WTC11 (cell line): ENCODE results near the gene CADM2. TPM values are rescaled to one million over a fixed set of nuclear protein-coding genes. Genes with fewer than 3 reads are reported as not detected.

Experiments used
- ATAC-seq: fragments of 200-7000 bp; cut with Tn5 transposase; 2 replicates; pipeline ENCODE4 v1.10.0; 2021; ENCODE audit warnings: mild to moderate bottlenecking, moderate library complexity
- CTCF ChIA-PET: fragments of 300-600 bp; sonication (Branson Sonifier 250); formaldehyde crosslinking; loops from one replicate; lab custom pipeline; 2021; ENCODE audit warnings: antibody characterized with exemption; lab: Charles Lee
- POLR2A ChIA-PET: fragments of 350-600 bp; sonication (Branson Sonifier 250); formaldehyde crosslinking; loops from one replicate; lab custom pipeline; 2021; ENCODE audit warnings: antibody characterized with exemption; lab: Charles Lee
- DNase-seq: peaks from one replicate; pipeline ENCODE4 v3.0.0; 2021; ENCODE audit warnings: low spot score
- H3K27ac Mint-ChIP-seq: 2 replicates; pipeline ENCODE4 v1.8.0; 2021; ENCODE audit warnings: mixed read lengths
- H3K27me3 Mint-ChIP-seq: 2 replicates; pipeline ENCODE4 v1.8.0; 2021; ENCODE audit warnings: low read depth, mild to moderate bottlenecking, moderate library complexity, mixed read lengths
- H3K36me3 Mint-ChIP-seq: 2 replicates; pipeline ENCODE4 v1.8.0; 2021; ENCODE audit warnings: mixed read lengths
- H3K4me1 Mint-ChIP-seq: 2 replicates; pipeline ENCODE4 v1.8.0; 2022; ENCODE audit warnings: mixed read lengths
- H3K4me3 Mint-ChIP-seq: 2 replicates; pipeline ENCODE4 v1.8.0; 2021; ENCODE audit warnings: mild to moderate bottlenecking, moderate library complexity, mixed read lengths
- H3K9me3 Mint-ChIP-seq: 2 replicates; pipeline ENCODE4 v1.8.0; 2021; ENCODE audit warnings: mixed read lengths
- ELF4 ChIP-seq: sonication (generic); formaldehyde crosslinking; IDR thresholded peaks from 2 replicates; pipeline ENCODE4 v1.8.1; 2022; ENCODE audit warnings: low read depth, mild to moderate bottlenecking, moderate library complexity, missing genetic modification reagents
- ESRRA ChIP-seq: sonication (generic); formaldehyde crosslinking; IDR thresholded peaks from 2 replicates; pipeline ENCODE4 v1.8.1; 2022; ENCODE audit warnings: mild to moderate bottlenecking, missing genetic modification reagents, borderline replicate concordance
- FOXJ3 ChIP-seq: sonication (generic); formaldehyde crosslinking; IDR thresholded peaks from 2 replicates; pipeline ENCODE4 v1.9.0; 2021; ENCODE audit warnings: missing genetic modification reagents, mild to moderate bottlenecking, borderline replicate concordance
- GABPB1 ChIP-seq: sonication (generic); formaldehyde crosslinking; IDR thresholded peaks from 2 replicates; pipeline ENCODE4 v1.8.1; 2023; ENCODE audit warnings: mild to moderate bottlenecking, missing genetic modification reagents
- GRHL2 ChIP-seq: fragments of 250-450 bp; sonication (Bioruptor Pico); IDR thresholded peaks from 2 replicates; pipeline ENCODE4 v1.8.0; 2022; ENCODE audit warnings: mild to moderate bottlenecking, moderate library complexity; ENCODE audit not compliant: insufficient replicate concordance, severe bottlenecking
- IRF2 ChIP-seq: sonication (generic); formaldehyde crosslinking; IDR thresholded peaks from 2 replicates; pipeline ENCODE4 v1.8.0; 2022; ENCODE audit warnings: low read depth, missing genetic modification reagents, borderline replicate concordance
- JAZF1 ChIP-seq: fragments of 250-450 bp; sonication (Bioruptor Pico); IDR thresholded peaks from 2 replicates; pipeline ENCODE4 v1.9.0; 2021; ENCODE audit warnings: moderate library complexity, mild to moderate bottlenecking, inconsistent platforms
- MXD4 ChIP-seq: fragments of 250-450 bp; sonication (Bioruptor Pico); IDR thresholded peaks from 2 replicates; pipeline ENCODE4 v1.8.0; 2021; ENCODE audit warnings: mild to moderate bottlenecking, moderate library complexity, borderline replicate concordance
- NFATC4 ChIP-seq: fragments of 250-450 bp; sonication (Bioruptor Pico); IDR thresholded peaks from 2 replicates; pipeline ENCODE4 v1.9.0; 2021; ENCODE audit warnings: mild to moderate bottlenecking
- NR1H2 ChIP-seq: sonication (generic); formaldehyde crosslinking; IDR thresholded peaks from 2 replicates; pipeline ENCODE4 v1.9.0; 2021; ENCODE audit warnings: mild to moderate bottlenecking, moderate library complexity, missing genetic modification reagents
- SMAD4 ChIP-seq: sonication (generic); formaldehyde crosslinking; IDR thresholded peaks from 2 replicates; pipeline ENCODE4 v1.8.0; 2022; ENCODE audit warnings: mild to moderate bottlenecking, missing genetic modification reagents
- TCF7 ChIP-seq: sonication (generic); formaldehyde crosslinking; IDR thresholded peaks from 2 replicates; pipeline ENCODE4 v1.8.0; 2022; ENCODE audit warnings: mild to moderate bottlenecking, low read depth, missing genetic modification reagents, moderate library complexity
- TEAD1 ChIP-seq: sonication (generic); formaldehyde crosslinking; IDR thresholded peaks from 2 replicates; pipeline ENCODE4 v1.8.0; 2022; ENCODE audit warnings: mild to moderate bottlenecking, missing genetic modification reagents
- TEAD4 ChIP-seq: sonication (generic); formaldehyde crosslinking; IDR thresholded peaks from 2 replicates; pipeline ENCODE4 v1.8.0; 2022; ENCODE audit warnings: mild to moderate bottlenecking, missing genetic modification reagents
- TP53 ChIP-seq: sonication (generic); formaldehyde crosslinking; IDR thresholded peaks from 2 replicates; pipeline ENCODE4 v1.8.1; 2023; ENCODE audit warnings: mild to moderate bottlenecking, missing genetic modification reagents
- ZNF138 ChIP-seq: sonication (generic); formaldehyde crosslinking; conservative IDR thresholded peaks from 2 replicates; pipeline ENCODE4 v1.8.1; 2022; ENCODE audit warnings: mild to moderate bottlenecking, moderate library complexity, missing genetic modification reagents
- ZNF219 ChIP-seq: sonication (generic); formaldehyde crosslinking; IDR thresholded peaks from 2 replicates; pipeline ENCODE4 v1.8.0; 2023; ENCODE audit warnings: missing genetic modification reagents, mild to moderate bottlenecking, borderline replicate concordance
- total RNA-seq: library from RNA; stranded (reverse); gene quantifications from 3 replicates; pipeline ENCODE4 v1.2.3, GENCODE V29; 2021
- TF ChIP-seq, protein P1 (sequence below): sonication (generic); formaldehyde crosslinking; IDR thresholded peaks from 2 replicates; pipeline ENCODE4 v1.8.0; 2023; ENCODE audit warnings: missing genetic modification reagents
- TF ChIP-seq, protein P2 (sequence below): sonication (generic); formaldehyde crosslinking; IDR thresholded peaks from 2 replicates; pipeline ENCODE4 v1.8.1; 2023; ENCODE audit warnings: mild to moderate bottlenecking, missing genetic modification reagents
- TF ChIP-seq, protein P3 (sequence below): sonication (generic); formaldehyde crosslinking; IDR thresholded peaks from 2 replicates; pipeline ENCODE4 v1.8.1; 2023; ENCODE audit warnings: mild to moderate bottlenecking, moderate library complexity, missing genetic modification reagents
- TF ChIP-seq, protein P4 (sequence below): sonication (generic); formaldehyde crosslinking; IDR thresholded peaks from 2 replicates; pipeline ENCODE4 v1.8.0; 2023; ENCODE audit warnings: mild to moderate bottlenecking, missing genetic modification reagents
- TF ChIP-seq, protein P5 (sequence below): sonication (generic); formaldehyde crosslinking; IDR thresholded peaks from 2 replicates; pipeline ENCODE4 v1.8.0; 2022; ENCODE audit warnings: mild to moderate bottlenecking, missing genetic modification reagents
- TF ChIP-seq, protein P6 (sequence below): sonication (generic); formaldehyde crosslinking; IDR thresholded peaks from 2 replicates; pipeline ENCODE4 v1.8.0; 2022; ENCODE audit warnings: missing genetic modification reagents
- TF ChIP-seq, protein P7 (sequence below): sonication (generic); formaldehyde crosslinking; IDR thresholded peaks from 2 replicates; pipeline ENCODE4 v1.8.1; 2022; ENCODE audit warnings: low read depth, mild to moderate bottlenecking, moderate library complexity, missing genetic modification reagents, borderline replicate concordance

Gene CADM2
- total RNA-seq, 1 experiment from 2014 or later: 18.8 TPM

DNA sequence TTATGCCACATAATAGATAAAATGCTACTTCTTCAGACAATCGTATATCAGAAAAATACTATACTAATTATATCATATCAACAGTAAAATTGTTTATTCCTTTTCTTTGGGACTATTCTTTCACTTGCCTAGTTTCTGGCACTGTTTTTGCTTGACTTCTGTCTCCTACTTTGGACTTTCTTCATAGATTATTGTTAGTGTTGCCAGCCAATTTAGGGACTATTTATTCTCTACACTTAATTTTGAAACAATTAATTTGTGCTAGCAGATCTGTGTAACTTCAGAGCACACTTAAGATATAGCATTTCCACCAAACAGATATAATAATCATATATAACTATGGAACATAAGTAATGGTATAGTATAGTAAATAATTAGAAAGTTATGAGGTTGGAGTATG is 305.6 kb downstream of the CADM2 start:
- CTCF ChIA-PET: no interaction called here
- H3K4me1 Mint-ChIP-seq: no peaks in the 10 kb centered on the region
- H3K36me3 Mint-ChIP-seq: no peaks in the 10 kb centered on the region
- DNase-seq (no peak), ATAC-seq (no peak)
- H3K9me3 Mint-ChIP-seq: no peaks in the 10 kb centered on the region
- POLR2A ChIA-PET: no interaction called here
- H3K27ac Mint-ChIP-seq: no peak overlapping the region
- TF ChIP-seq, protein P1, sequence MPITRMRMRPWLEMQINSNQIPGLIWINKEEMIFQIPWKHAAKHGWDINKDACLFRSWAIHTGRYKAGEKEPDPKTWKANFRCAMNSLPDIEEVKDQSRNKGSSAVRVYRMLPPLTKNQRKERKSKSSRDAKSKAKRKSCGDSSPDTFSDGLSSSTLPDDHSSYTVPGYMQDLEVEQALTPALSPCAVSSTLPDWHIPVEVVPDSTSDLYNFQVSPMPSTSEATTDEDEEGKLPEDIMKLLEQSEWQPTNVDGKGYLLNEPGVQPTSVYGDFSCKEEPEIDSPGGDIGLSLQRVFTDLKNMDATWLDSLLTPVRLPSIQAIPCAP (CRISPR knock-in tag): no peak
- TF ChIP-seq GABPB1 (CRISPR knock-in tag) (no peak), TEAD1 (no peak), SMAD4 (CRISPR knock-in tag) (no peak), TCF7 (CRISPR knock-in tag) (no peak), NFATC4 (CRISPR knock-in tag) (no peak), ELF4 (CRISPR knock-in tag) (no peak), NR1H2 (CRISPR knock-in tag) (no peak), ZNF138 (CRISPR knock-in tag) (no peak), TP53 (CRISPR knock-in tag) (no peak), GRHL2 (CRISPR knock-in tag) (no peak), JAZF1 (CRISPR knock-in tag) (no peak), ESRRA (CRISPR knock-in tag) (no peak)
- TF ChIP-seq, protein P2, sequence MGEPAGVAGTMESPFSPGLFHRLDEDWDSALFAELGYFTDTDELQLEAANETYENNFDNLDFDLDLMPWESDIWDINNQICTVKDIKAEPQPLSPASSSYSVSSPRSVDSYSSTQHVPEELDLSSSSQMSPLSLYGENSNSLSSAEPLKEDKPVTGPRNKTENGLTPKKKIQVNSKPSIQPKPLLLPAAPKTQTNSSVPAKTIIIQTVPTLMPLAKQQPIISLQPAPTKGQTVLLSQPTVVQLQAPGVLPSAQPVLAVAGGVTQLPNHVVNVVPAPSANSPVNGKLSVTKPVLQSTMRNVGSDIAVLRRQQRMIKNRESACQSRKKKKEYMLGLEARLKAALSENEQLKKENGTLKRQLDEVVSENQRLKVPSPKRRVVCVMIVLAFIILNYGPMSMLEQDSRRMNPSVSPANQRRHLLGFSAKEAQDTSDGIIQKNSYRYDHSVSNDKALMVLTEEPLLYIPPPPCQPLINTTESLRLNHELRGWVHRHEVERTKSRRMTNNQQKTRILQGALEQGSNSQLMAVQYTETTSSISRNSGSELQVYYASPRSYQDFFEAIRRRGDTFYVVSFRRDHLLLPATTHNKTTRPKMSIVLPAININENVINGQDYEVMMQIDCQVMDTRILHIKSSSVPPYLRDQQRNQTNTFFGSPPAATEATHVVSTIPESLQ: no peak
- TF ChIP-seq, protein P3, sequence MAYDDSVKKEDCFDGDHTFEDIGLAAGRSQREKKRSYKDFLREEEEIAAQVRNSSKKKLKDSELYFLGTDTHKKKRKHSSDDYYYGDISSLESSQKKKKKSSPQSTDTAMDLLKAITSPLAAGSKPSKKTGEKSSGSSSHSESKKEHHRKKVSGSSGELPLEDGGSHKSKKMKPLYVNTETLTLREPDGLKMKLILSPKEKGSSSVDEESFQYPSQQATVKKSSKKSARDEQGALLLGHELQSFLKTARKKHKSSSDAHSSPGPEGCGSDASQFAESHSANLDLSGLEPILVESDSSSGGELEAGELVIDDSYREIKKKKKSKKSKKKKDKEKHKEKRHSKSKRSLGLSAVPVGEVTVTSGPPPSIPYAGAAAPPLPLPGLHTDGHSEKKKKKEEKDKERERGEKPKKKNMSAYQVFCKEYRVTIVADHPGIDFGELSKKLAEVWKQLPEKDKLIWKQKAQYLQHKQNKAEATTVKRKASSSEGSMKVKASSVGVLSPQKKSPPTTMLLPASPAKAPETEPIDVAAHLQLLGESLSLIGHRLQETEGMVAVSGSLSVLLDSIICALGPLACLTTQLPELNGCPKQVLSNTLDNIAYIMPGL: no peak
- TF ChIP-seq, protein P4, sequence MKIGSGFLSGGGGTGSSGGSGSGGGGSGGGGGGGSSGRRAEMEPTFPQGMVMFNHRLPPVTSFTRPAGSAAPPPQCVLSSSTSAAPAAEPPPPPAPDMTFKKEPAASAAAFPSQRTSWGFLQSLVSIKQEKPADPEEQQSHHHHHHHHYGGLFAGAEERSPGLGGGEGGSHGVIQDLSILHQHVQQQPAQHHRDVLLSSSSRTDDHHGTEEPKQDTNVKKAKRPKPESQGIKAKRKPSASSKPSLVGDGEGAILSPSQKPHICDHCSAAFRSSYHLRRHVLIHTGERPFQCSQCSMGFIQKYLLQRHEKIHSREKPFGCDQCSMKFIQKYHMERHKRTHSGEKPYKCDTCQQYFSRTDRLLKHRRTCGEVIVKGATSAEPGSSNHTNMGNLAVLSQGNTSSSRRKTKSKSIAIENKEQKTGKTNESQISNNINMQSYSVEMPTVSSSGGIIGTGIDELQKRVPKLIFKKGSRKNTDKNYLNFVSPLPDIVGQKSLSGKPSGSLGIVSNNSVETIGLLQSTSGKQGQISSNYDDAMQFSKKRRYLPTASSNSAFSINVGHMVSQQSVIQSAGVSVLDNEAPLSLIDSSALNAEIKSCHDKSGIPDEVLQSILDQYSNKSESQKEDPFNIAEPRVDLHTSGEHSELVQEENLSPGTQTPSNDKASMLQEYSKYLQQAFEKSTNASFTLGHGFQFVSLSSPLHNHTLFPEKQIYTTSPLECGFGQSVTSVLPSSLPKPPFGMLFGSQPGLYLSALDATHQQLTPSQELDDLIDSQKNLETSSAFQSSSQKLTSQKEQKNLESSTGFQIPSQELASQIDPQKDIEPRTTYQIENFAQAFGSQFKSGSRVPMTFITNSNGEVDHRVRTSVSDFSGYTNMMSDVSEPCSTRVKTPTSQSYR (CRISPR knock-in tag): no peak
- TF ChIP-seq, protein P5, sequence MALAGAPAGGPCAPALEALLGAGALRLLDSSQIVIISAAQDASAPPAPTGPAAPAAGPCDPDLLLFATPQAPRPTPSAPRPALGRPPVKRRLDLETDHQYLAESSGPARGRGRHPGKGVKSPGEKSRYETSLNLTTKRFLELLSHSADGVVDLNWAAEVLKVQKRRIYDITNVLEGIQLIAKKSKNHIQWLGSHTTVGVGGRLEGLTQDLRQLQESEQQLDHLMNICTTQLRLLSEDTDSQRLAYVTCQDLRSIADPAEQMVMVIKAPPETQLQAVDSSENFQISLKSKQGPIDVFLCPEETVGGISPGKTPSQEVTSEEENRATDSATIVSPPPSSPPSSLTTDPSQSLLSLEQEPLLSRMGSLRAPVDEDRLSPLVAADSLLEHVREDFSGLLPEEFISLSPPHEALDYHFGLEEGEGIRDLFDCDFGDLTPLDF: no peak
- no peak overlapping the region for H3K4me3 Mint-ChIP-seq
- H3K27me3 Mint-ChIP-seq: no peaks in the 10 kb centered on the region

DNA sequence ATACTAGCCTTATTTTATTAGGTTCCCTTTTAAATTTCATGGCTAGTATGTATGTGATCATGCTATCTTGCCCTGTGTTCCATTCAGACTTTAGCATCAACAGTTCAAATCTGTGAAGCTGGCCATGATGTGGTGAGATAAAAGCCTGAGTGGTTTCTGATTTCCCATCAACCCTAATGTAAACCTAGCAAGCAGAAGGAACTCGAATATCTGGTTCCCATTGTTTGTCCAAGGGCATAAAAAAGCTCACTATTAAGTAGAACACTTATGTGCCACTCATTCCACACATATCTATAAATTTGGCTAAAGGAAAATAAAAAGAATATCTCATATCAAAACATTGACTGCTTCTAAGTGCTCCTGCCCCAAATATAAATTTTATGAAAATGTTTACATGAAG is 311.7 kb downstream of the CADM2 start:
- no peak for ATAC-seq
- H3K27ac Mint-ChIP-seq: no peak overlapping the region
- CTCF ChIA-PET: no interaction called here
- DNase-seq: no peak
- no peak overlapping the region for H3K4me3 Mint-ChIP-seq
- POLR2A ChIA-PET: no interaction called here
- H3K36me3 Mint-ChIP-seq: no peaks in the 10 kb centered on the region
- no peaks in the 10 kb centered on the region for H3K9me3 Mint-ChIP-seq
- no peaks in the 10 kb centered on the region for H3K4me1 Mint-ChIP-seq
- no peaks in the 10 kb centered on the region for H3K27me3 Mint-ChIP-seq
- no peak for TF ChIP-seq FOXJ3
- no peak for TF ChIP-seq ELF4 (CRISPR knock-in tag)
- TF ChIP-seq, protein P6, sequence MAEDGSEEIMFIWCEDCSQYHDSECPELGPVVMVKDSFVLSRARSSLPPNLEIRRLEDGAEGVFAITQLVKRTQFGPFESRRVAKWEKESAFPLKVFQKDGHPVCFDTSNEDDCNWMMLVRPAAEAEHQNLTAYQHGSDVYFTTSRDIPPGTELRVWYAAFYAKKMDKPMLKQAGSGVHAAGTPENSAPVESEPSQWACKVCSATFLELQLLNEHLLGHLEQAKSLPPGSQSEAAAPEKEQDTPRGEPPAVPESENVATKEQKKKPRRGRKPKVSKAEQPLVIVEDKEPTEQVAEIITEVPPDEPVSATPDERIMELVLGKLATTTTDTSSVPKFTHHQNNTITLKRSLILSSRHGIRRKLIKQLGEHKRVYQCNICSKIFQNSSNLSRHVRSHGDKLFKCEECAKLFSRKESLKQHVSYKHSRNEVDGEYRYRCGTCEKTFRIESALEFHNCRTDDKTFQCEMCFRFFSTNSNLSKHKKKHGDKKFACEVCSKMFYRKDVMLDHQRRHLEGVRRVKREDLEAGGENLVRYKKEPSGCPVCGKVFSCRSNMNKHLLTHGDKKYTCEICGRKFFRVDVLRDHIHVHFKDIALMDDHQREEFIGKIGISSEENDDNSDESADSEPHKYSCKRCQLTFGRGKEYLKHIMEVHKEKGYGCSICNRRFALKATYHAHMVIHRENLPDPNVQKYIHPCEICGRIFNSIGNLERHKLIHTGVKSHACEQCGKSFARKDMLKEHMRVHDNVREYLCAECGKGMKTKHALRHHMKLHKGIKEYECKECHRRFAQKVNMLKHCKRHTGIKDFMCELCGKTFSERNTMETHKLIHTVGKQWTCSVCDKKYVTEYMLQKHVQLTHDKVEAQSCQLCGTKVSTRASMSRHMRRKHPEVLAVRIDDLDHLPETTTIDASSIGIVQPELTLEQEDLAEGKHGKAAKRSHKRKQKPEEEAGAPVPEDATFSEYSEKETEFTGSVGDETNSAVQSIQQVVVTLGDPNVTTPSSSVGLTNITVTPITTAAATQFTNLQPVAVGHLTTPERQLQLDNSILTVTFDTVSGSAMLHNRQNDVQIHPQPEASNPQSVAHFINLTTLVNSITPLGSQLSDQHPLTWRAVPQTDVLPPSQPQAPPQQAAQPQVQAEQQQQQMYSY: no peak
- no peak for TF ChIP-seq MXD4
- TF ChIP-seq, protein P7, sequence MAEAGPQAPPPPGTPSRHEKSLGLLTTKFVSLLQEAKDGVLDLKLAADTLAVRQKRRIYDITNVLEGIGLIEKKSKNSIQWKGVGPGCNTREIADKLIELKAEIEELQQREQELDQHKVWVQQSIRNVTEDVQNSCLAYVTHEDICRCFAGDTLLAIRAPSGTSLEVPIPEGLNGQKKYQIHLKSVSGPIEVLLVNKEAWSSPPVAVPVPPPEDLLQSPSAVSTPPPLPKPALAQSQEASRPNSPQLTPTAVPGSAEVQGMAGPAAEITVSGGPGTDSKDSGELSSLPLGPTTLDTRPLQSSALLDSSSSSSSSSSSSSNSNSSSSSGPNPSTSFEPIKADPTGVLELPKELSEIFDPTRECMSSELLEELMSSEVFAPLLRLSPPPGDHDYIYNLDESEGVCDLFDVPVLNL (CRISPR knock-in tag): no peak
- TF ChIP-seq ZNF219 (CRISPR knock-in tag): no peak
- no peak for TF ChIP-seq GABPB1 (CRISPR knock-in tag)
- no peak for TF ChIP-seq TEAD4 (CRISPR knock-in tag)
- no peak for TF ChIP-seq IRF2 (CRISPR knock-in tag)
